CD14-positive monocyte (primary cell): ENCODE data around the gene NSG1. TPM values are rescaled to one million over a fixed set of nuclear protein-coding genes. Genes with fewer than 3 reads are reported as not detected.

Source experiments
- DNase-seq, 3 donors: peaks; one replicate each; pipeline ENCODE4 v3.0.0-alpha.2; 2011 to 2022
- H2AFZ ChIP-seq: 2 replicates; pipeline ENCODE4 v1.6.0; 2012; ENCODE audit warnings: mild to moderate bottlenecking, low read depth, low read length, inconsistent platforms; ENCODE audit not compliant: insufficient read depth, poor library complexity, severe bottlenecking
- H3K27ac ChIP-seq, 2 donors: 1 replicate in 1 of 2; 2 replicates in 1 of 2; pipeline ENCODE4 v1.5.1; 2012 to 2013; ENCODE audit warnings: low read length in 2 of 2, control low read depth in 1 of 2, inconsistent platforms in 1 of 2, low read depth in 1 of 2, mild to moderate bottlenecking in 1 of 2
- H3K27me3 ChIP-seq, 2 donors: one replicate each; pipeline versions ENCODE4 v1.6.0 to v1.6.1; 2011 to 2013; ENCODE audit warnings: low read length in 2 of 2; ENCODE audit not compliant: control insufficient read depth in 2 of 2, insufficient read depth in 2 of 2
- H3K36me3 ChIP-seq, 2 donors: replicated peaks in 1 of 2; 1 replicate in 1 of 2; 2 replicates in 1 of 2; pipeline versions ENCODE4 v1.5.1 to v1.6.1; 2012 to 2013; ENCODE audit warnings: low read length in 2 of 2, control low read depth in 1 of 2, inconsistent platforms in 1 of 2, mild to moderate bottlenecking in 1 of 2; ENCODE audit not compliant: insufficient read depth in 2 of 2, control insufficient read depth in 1 of 2
- H3K4me1 ChIP-seq, 2 donors: 1 replicate in 1 of 2; 2 replicates in 1 of 2; pipeline versions ENCODE4 v1.5.1 to v1.6.1; 2012 to 2013; ENCODE audit warnings: low read length in 2 of 2, control low read depth in 1 of 2, inconsistent platforms in 1 of 2, mild to moderate bottlenecking in 1 of 2, moderate library complexity in 1 of 2; ENCODE audit not compliant: insufficient read depth in 2 of 2, control insufficient read depth in 1 of 2
- H3K4me2 ChIP-seq: replicated peaks from 2 replicates; pipeline ENCODE3; 2012; ENCODE audit warnings: low read length, moderate library complexity, mild to moderate bottlenecking; ENCODE audit not compliant: poor library complexity, severe bottlenecking; ENCODE audit errors: extremely low read depth
- H3K4me3 ChIP-seq, 3 experiments: fragments of 200-600 bp in 1 of 3; sonication (generic) in 1 of 3; replicated peaks in 1 of 3; 1 replicate in 2 of 3; 2 replicates in 1 of 3; pipeline ENCODE4 v1.5.1; 2011 to 2013; ENCODE audit warnings: low read length in 3 of 3, mild to moderate bottlenecking in 3 of 3, control low read depth in 2 of 3, low read depth in 2 of 3, inconsistent platforms in 1 of 3, moderate library complexity in 1 of 3
- H3K79me2 ChIP-seq: 2 replicates; pipeline ENCODE4 v1.6.0; 2012; ENCODE audit warnings: mild to moderate bottlenecking, control low read depth, inconsistent platforms, low read length, moderate library complexity; ENCODE audit not compliant: insufficient read depth
- H3K9ac ChIP-seq: 2 replicates; pipeline ENCODE4 v1.6.0; 2017; ENCODE audit warnings: low read length, mild to moderate bottlenecking; ENCODE audit not compliant: insufficient read depth, poor library complexity, severe bottlenecking
- H3K9me3 ChIP-seq, 2 donors: replicated peaks in 1 of 2; 1 replicate in 1 of 2; 2 replicates in 1 of 2; pipeline versions ENCODE4 v1.5.1 to v1.6.1; 2012 to 2013; ENCODE audit warnings: low read length in 2 of 2, control low read depth in 1 of 2; ENCODE audit not compliant: control insufficient read depth in 1 of 2, insufficient read depth in 1 of 2
- H4K20me1 ChIP-seq: 2 replicates; pipeline ENCODE4 v1.6.0; 2012; ENCODE audit warnings: mild to moderate bottlenecking, low read length, control low read depth, moderate library complexity; ENCODE audit not compliant: insufficient read depth
- H3K27ac Mint-ChIP-seq, 7 donors: one replicate each; pipeline ENCODE4 v1.8.0; 2020; ENCODE audit warnings: mild to moderate bottlenecking in 7 of 7, mixed read lengths in 7 of 7, moderate library complexity in 6 of 7, inconsistent platforms in 2 of 7
- H3K27me3 Mint-ChIP-seq, 3 donors: one replicate each; pipeline ENCODE4 v1.8.0; 2021 to 2022; ENCODE audit warnings: low read depth in 3 of 3, mild to moderate bottlenecking in 3 of 3, mixed read lengths in 3 of 3, moderate library complexity in 3 of 3, inconsistent platforms in 1 of 3
- H3K36me3 Mint-ChIP-seq, 2 donors: one replicate each; pipeline ENCODE4 v1.8.0; 2020; ENCODE audit warnings: mixed read lengths in 2 of 2, inconsistent platforms in 1 of 2, mild to moderate bottlenecking in 1 of 2
- H3K4me1 Mint-ChIP-seq: one replicate; pipeline ENCODE4 v1.8.0; 2020; ENCODE audit warnings: mild to moderate bottlenecking, mixed read lengths
- H3K4me3 Mint-ChIP-seq, 2 donors: one replicate each; pipeline ENCODE4 v1.8.0; 2020; ENCODE audit warnings: mild to moderate bottlenecking in 2 of 2, mixed read lengths in 2 of 2, moderate library complexity in 1 of 2
- H3K9me3 Mint-ChIP-seq, 7 donors: one replicate each; pipeline ENCODE4 v1.8.0; 2020 to 2022; ENCODE audit warnings: mixed read lengths in 7 of 7, mild to moderate bottlenecking in 6 of 7, moderate library complexity in 6 of 7, inconsistent platforms in 2 of 7
- CTCF ChIP-seq: fragments of 200-600 bp; IDR thresholded peaks from one replicate; pipeline ENCODE4 v1.8.0; 2022; ENCODE audit warnings: antibody characterized with exemption, mild to moderate bottlenecking
- WGBS: methylation state at CpG from one replicate; pipeline ENCODE4 v1.1.5; 2013; ENCODE audit warnings: missing lambda C conversion rate; ENCODE audit not compliant: insufficient coverage; 5-methylcytosine and 5-hydroxymethylcytosine counted together
- intact Hi-C, 2 donors: fragments of 100-400 bp; cut with micrococcal nuclease; formaldehyde crosslinking; loops; one replicate each; pipeline versions ENCODE4 v1.15.0 to v1.15.1; 2023
- polyA plus RNA-seq, 3 donors: library from polyadenylated mRNA; depleted of rRNA in 1 of 3; unstranded in 2 of 3; stranded (reverse) in 1 of 3; fragments of 300-500 nt in 2 of 3; fragments of >200 nt in 1 of 3; fragmentation: Illumina TruSeq in 2 of 3; gene quantifications; 1 replicate in 2 of 3; 2 replicates in 1 of 3; pipeline ENCODE4 v1.2.3, GENCODE V29; 2012 to 2021

Gene NSG1
- polyA plus RNA-seq, 3 donors, result 0.10 TPM; not detected in 2

GRCh38 chr4:4413806-4414205 is 26.9 kb downstream of the NSG1 start:
- no peak overlapping the region for H3K4me2 ChIP-seq
- H3K4me1 Mint-ChIP-seq, result no peaks in the 10 kb centered on the region
- H3K4me3 Mint-ChIP-seq, result no peak overlapping the region
- no peaks in the 10 kb centered on the region for H3K79me2 ChIP-seq
- H3K27ac Mint-ChIP-seq, result peak overlapping the region in 2 of 7 donors; percentile 15 to 63
- intact Hi-C loops, result no loop called here
- WGBS, result 85% methylated on average over 5 of the region's 7 CpGs
- no peak overlapping the region for H3K4me3 ChIP-seq
- no peaks in the 10 kb centered on the region for H3K4me1 ChIP-seq
- peaks cover 0 to 2% (median 0%) of the 10 kb centered on the region in 3 donors for H3K27me3 Mint-ChIP-seq
- no peak for DNase-seq
- no peak overlapping the region for H3K9ac ChIP-seq
- H3K36me3 Mint-ChIP-seq, result peaks cover 17 to 28% of the 10 kb centered on the region in 2 donors
- H3K27me3 ChIP-seq, result no peaks in the 10 kb centered on the region
- peaks cover 12 to 15% of the 10 kb centered on the region in 2 donors for H3K36me3 ChIP-seq
- no peaks in the 10 kb centered on the region for H4K20me1 ChIP-seq
- H2AFZ ChIP-seq, result no peak overlapping the region
- peaks cover 0 to 4% of the 10 kb centered on the region in 2 donors for H3K9me3 ChIP-seq
- no peak overlapping the region for H3K27ac ChIP-seq
- TF ChIP-seq CTCF, result no peak
- peaks cover 0 to 4% (median 0%) of the 10 kb centered on the region in 7 donors for H3K9me3 Mint-ChIP-seq

DNA sequence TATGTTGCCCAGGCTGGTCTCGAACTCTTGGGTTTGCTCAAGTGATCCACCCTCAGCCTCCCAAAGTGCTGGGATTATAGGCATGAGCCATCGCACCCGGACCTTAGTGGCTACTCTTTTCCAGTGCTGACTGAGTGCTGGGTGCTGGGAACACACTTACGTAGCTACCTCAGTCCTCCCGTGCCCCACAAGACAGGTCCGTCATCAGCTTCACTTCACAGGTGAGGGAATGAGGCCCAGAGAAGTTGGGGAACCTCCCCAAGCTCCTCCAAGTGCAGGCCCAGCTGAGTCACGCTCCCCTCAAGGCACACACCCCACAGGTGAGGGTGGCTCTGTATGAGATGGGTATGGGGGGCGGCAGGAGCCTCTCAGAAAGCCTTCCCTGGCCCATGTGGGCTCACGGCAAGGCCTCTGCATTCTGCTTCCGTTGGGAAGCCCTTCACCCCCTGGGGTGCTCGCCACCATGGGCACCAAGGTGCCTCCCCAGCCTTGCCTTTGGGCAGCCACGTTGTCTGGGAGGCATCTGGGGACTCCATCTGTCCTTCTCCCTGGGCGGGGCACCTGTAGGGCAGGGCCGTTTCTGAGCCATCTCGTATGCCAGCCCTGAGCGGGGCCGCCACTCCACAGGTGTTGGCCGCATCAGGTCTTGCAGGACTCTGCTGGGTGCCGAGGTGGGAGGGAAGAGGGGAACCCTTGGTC is 28.4 kb downstream of the NSG1 start:
- H3K4me1 Mint-ChIP-seq, result no peaks in the 10 kb centered on the region
- H3K27ac Mint-ChIP-seq, result peak overlapping the region in 1 of 7 donors; percentile 28
- no peak overlapping the region for H3K4me3 Mint-ChIP-seq

More for the DNA sequence above, 28.4 kb downstream of the NSG1 start:
- no peak for TF ChIP-seq CTCF
- H3K9me3 ChIP-seq, result peaks cover 0 to 4% of the 10 kb centered on the region in 2 donors
- Mint-ChIP-seq H3K27me3 (peaks cover 0 to 2% (median 0%) of the 10 kb centered on the region in 3 donors), H3K9me3 (peaks cover 0 to 4% (median 0%) of the 10 kb centered on the region in 7 donors), H3K36me3 (peaks cover 31 to 42% of the 10 kb centered on the region in 2 donors)
- no peaks in the 10 kb centered on the region for H3K4me1 ChIP-seq
- H3K9ac ChIP-seq, result no peak overlapping the region
- H3K4me3 ChIP-seq, result no peak overlapping the region
- no peaks in the 10 kb centered on the region for H3K27me3 ChIP-seq
- no peaks in the 10 kb centered on the region for H3K79me2 ChIP-seq
- no peak overlapping the region for H2AFZ ChIP-seq
- H3K27ac ChIP-seq, result no peak overlapping the region
- peaks cover 27 to 29% of the 10 kb centered on the region in 2 donors for H3K36me3 ChIP-seq
- H3K4me2 ChIP-seq, result no peak overlapping the region
- WGBS, result 97% methylated on average over 14 of the region's 19 CpGs
- H4K20me1 ChIP-seq, result no peaks in the 10 kb centered on the region
- DNase-seq, result no peak
- intact Hi-C loops, result no loop called here
